ENCODE data around the gene CCR5. TPM values are rescaled to one million over a fixed set of nuclear protein-coding genes. Genes with fewer than 3 reads are reported as not detected.

CCR5 gene
- total RNA-seq, 1 experiment from 2014 or later, result not detected

- DNase-seq (ENCODE audit: low spot score), result no peak
Measured at GRCh38 chr3:46358466-46358865, 12.3 kb upstream of the CCR5 start.

GRCh38 chr3:46359733-46360493 is 10.8 kb upstream of the CCR5 start:
- no peak for DNase-seq (ENCODE audit: low spot score)

DNA sequence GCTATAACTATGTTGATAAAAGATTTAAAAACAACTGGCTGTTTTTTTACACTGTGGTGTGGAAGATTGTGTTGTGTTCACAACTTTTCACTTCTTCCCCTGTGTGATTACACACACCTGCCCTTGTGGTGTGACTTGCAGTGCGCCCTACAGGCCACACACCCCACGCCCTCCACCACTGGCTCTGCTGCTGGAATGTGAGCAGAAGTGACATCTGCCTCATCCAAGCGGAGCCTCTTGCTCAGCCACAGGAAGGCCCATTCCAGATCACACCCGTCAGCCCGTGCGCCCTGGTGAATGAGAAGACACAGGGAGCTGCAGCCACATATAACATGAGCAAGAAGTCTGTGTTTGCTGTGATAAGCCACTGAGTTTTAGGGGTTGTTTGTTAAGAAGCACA is 9.8 kb upstream of the CCR5 start:
- no peak for DNase-seq (ENCODE audit: low spot score)

- no peak for DNase-seq (ENCODE audit: low spot score)
Measured at GRCh38 chr3:46361408-46362283, 9.1 kb upstream of the CCR5 start.

DNA sequence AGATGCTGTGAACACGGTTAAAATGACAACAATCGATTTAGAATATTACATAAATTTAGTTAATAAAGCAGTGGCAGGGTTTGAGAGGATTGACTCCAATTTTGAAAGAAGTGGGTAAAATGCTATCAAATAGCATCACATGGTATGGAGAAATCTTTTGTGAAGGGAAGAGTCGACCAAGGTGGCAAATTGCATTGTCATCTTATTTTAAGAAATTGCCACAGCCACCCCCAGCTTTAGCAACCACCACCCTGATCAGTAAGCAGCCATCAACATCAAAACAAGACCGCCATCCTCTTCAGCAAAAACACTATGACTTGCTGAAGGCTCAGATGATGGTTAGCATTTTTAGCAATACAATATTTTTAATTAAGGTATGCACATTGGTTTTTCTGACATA is 5.7 kb upstream of the CCR5 start:
- no peak for DNase-seq (ENCODE audit: low spot score)

DNA sequence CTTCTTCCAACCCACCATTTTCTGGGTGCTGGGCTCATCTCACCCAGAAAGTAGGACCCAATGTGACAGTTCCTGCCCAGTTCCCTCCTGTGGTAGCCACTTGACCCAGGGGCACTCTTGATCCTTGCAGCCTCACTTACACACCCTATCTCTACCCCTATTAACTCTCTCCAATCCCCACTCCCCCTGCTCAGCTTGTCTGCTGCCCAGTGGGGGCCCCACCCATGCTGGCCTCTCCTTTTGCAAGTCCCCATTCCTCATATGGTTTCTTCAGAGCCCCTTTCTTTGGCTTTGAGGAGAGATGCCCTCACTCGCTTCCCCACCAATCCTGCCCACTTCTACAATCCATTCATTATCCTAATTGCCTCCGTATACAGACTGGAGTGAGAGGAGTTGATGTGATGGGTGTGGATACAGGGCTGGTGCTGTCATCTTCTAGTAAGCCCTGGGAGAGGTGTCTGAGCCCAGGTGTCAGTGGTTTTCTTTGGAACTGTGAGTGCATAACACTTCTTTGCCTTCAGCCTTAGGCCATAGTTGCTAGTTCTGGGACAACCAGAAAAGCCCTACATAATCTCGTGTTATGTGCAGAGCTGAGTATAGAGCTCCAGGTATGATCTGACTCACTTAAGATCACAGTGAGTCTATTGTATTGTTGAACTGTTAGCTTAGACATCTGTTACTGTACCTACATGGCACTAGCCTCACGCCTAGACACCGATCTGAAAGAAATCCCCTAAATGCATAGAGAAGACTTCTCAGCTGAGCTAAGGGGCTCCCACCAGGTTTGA is 4.8 kb upstream of the CCR5 start:
- DNase-seq (ENCODE audit: low spot score), result no peak

DNA sequence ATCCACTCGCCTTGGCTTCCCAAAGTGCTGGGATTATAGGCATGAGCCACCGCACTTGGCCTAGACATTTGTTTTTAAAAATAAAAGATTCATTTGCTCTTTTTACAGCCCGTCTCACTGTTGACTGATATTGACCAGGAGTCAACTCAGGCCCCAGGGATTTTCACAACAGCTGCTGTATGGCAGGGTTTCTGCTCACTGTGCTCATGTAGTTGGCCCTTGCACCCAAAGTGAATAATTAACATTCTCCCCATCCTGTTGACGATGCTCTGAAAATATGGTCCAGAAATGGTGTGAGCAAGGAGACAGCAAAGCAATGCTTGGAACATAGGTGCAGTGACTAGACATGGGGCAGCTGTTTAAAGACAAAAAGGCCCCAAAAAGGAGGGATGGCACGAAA is 2.9 kb upstream of the CCR5 start:
- no peak for DNase-seq (ENCODE audit: low spot score)

- DNase-seq (ENCODE audit: low spot score), result peak; percentile 11
Measured at GRCh38 chr3:46368569-46368968, 2.2 kb upstream of the CCR5 start.

GRCh38 chr3:46369151-46369550 is 1.6 kb upstream of the CCR5 start:
- no peak for DNase-seq (ENCODE audit: low spot score)

GRCh38 chr3:46369675-46370132 is 1.0 kb upstream of the CCR5 start:
- DNase-seq (ENCODE audit: low spot score), result no peak

DNA sequence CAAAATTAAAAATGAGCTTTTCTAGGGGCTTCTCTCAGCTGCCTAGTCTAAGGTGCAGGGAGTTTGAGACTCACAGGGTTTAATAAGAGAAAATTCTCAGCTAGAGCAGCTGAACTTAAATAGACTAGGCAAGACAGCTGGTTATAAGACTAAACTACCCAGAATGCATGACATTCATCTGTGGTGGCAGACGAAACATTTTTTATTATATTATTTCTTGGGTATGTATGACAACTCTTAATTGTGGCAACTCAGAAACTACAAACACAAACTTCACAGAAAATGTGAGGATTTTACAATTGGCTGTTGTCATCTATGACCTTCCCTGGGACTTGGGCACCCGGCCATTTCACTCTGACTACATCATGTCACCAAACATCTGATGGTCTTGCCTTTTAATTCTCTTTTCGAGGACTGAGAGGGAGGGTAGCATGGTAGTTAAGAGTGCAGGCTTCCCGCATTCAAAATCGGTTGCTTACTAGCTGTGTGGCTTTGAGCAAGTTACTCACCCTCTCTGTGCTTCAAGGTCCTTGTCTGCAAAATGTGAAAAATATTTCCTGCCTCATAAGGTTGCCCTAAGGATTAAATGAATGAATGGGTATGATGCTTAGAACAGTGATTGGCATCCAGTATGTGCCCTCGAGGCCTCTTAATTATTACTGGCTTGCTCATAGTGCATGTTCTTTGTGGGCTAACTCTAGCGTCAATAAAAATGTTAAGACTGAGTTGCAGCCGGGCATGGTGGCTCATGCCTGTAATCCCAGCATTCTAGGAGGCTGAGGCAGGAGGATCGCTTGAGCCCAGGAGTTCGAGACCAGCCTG is 984 bp downstream of the CCR5 start:
- DNase-seq (ENCODE audit: low spot score), result no peak

DNA sequence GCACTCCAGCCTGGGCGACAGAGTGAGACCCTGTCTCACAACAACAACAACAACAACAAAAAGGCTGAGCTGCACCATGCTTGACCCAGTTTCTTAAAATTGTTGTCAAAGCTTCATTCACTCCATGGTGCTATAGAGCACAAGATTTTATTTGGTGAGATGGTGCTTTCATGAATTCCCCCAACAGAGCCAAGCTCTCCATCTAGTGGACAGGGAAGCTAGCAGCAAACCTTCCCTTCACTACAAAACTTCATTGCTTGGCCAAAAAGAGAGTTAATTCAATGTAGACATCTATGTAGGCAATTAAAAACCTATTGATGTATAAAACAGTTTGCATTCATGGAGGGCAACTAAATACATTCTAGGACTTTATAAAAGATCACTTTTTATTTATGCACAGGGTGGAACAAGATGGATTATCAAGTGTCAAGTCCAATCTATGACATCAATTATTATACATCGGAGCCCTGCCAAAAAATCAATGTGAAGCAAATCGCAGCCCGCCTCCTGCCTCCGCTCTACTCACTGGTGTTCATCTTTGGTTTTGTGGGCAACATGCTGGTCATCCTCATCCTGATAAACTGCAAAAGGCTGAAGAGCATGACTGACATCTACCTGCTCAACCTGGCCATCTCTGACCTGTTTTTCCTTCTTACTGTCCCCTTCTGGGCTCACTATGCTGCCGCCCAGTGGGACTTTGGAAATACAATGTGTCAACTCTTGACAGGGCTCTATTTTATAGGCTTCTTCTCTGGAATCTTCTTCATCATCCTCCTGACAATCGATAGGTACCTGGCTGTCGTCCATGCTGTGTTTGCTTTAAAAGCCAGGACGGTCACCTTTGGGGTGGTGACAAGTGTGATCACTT is 2.0 kb downstream of the CCR5 start:
- DNase-seq (ENCODE audit: low spot score), result peak; percentile 29

DNA sequence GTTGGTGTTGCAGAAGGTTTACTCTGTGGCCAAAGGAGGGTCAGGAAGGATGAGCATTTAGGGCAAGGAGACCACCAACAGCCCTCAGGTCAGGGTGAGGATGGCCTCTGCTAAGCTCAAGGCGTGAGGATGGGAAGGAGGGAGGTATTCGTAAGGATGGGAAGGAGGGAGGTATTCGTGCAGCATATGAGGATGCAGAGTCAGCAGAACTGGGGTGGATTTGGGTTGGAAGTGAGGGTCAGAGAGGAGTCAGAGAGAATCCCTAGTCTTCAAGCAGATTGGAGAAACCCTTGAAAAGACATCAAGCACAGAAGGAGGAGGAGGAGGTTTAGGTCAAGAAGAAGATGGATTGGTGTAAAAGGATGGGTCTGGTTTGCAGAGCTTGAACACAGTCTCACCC is 4.0 kb downstream of the CCR5 start:
- DNase-seq (ENCODE audit: low spot score), result no peak

- DNase-seq (ENCODE audit: low spot score), result no peak
Measured at GRCh38 chr3:46375218-46375617, 4.5 kb downstream of the CCR5 start.

DNA sequence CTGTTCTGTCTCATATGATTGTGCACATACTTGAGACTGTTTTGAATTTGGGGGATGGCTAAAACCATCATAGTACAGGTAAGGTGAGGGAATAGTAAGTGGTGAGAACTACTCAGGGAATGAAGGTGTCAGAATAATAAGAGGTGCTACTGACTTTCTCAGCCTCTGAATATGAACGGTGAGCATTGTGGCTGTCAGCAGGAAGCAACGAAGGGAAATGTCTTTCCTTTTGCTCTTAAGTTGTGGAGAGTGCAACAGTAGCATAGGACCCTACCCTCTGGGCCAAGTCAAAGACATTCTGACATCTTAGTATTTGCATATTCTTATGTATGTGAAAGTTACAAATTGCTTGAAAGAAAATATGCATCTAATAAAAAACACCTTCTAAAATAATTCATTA is 5.1 kb downstream of the CCR5 start:
- no peak for DNase-seq (ENCODE audit: low spot score)

DNA sequence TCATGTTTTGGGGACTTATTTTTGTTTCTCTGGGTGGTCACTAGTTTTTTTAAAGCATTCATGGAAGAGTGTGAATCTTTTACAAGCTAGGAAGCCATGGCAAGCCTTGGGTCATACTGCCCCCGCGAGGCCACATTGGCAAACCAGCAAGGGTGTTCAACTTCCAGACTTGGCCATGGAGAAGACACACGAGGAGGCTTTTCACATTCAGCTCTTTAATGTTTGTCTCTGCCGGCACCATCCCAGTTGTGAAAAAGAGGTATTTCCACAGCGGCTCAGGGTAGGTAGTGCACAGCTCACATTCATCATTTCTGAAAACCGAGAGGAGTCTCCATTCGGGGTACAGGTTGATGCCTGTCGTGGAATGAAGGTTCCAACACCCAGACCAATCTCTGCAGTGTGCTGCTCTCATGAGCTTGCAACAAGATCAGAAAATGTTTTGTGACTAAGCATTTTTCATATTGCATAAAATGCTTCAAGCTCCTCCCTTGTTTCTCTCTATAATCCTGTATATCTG is 7.7 kb downstream of the CCR5 start:
- DNase-seq (ENCODE audit: low spot score), result peak; percentile 68

DNA sequence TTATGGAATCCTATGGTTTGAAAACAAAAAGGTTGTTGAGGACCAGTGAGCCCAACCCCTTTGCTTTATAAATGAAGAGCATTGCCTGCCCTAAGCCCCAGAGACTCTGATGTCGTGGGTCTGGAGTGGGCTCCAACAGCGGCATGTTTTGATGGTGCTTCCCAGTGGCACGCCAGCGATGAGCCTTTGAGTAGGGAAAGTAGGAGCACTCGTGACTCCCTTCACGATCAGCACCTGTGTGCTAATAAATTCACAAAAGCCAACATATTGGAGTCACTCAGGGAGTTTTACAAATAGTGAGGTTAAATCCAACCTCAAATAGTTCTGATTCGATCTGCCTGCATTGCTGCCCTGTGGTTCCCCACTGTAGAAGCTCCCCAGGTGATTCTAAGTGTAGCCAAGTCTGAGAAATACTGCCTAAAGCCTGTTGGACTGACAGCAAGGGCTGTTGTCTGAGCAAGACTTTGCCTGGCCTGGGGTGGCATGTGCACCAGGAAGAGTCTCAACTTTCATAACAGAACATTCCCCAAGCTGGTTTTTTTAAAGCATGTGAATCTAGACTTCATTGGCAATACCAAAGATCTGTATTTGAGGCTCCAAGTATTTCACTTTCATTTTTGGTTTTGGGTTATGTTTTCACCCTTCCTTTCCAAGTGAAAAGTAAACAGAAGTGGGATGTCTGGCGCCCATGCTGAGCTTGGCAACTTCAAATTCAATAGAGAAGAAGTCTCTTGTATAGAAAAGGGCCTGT is 9.9 kb downstream of the CCR5 start:
- DNase-seq (ENCODE audit: low spot score), result no peak

- DNase-seq (ENCODE audit: low spot score), result no peak
Measured at GRCh38 chr3:46381625-46382024, 10.9 kb downstream of the CCR5 start.
